ENCODE measurements around the gene FYB2.

The FYB2 gene

DNA sequence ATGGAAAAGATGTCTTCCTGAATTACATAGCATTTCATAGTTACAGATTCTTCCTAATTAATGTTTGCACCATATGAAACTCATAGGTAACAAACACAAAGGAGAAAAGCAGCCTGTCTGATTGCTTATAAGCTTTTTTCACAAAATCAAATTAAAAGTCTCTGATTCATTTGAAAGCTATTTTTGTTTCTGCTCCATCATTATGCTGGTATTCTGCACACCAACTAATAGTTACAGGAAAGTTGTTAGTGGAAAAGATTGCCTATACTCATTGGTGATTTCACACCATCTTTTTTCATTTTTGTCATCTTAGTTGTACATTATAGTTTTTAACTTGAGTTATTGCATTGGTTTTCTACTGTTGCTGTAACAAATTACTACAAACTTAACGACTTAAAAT lies 104.0 kb downstream of the FYB2 start:
- no peak for DNase-seq (ENCODE audit: low read depth in 2 of 2)

- no peak for DNase-seq (ENCODE audit: low read depth in 2 of 2)
These were observed 106.1 kb downstream of the FYB2 start for GRCh38 chr1:56713112-56713511.

GRCh38 chr1:56712150-56712549 lies 107.1 kb downstream of the FYB2 start:
- DNase-seq (ENCODE audit: low read depth in 2 of 2), result no peak

- no peak for DNase-seq (ENCODE audit: low read depth in 2 of 2)
These were observed 108.6 kb downstream of the FYB2 start for GRCh38 chr1:56710646-56711045.

DNA sequence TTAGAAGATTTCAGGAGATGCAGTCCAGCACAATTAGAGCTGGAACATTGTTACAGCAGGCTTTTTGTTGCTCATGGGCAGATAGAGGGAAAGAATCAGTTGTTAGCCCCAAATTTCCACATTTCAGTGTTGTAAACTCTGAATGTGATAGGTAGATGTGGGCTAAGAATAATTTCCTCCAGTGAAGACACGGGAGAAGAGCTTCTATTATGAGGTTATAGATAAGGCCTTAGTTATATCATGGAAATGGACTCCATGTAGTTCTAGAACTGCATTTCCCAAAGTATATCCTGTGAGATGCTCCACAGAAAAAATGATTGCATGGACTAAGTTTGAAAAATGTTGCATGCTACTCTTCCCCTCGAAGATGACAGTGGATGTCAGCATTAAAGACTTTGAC lies 109.2 kb downstream of the FYB2 start:
- DNase-seq (ENCODE audit: low read depth in 2 of 2), result no peak

DNA sequence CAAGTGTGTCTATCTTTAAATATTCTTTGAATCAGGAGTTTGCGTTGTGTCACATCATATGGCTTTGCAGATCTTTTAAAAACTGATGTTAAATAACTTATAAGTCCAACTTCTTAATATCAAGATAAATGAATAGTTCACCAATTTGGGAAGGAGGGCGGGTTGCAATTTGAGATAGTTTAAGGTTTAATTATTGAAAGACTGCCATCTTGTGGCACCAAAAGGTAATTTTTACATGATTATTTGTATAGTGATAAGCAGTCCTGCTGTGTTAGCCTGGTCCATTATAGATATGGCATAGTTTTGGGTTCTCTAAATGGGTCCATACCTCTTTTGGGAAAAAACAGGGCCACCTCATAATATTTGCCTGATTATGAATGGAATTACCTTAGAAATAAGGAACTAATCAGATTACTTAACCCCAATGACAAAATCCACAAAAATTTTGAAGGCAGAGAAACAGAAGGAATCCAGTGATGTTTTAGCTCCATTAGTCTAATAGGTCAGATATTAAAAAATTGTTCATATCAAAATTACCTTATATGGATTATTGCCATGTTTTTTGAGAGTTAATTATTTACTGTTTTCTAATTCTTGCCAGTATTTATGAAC lies 109.8 kb downstream of the FYB2 start:
- no peak for DNase-seq (ENCODE audit: low read depth in 2 of 2)

DNA sequence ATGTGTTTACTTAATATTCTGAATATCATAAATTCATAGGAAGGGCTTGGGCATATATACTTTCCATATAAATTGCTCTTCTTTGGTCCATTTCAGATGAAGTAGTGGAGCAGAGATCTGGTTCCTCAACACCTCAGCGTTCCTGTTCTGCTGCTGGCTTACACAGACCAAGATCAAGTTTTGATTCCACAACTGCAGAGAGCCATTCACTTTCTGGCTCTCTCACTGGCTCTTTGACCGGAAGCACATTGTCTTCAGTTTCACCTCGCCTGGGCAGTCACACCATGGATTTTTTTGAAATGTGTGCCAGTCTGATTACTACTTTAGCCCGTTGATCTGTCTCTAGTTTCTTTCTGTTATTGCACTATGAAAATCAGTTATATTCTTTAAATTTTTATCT lies 111.8 kb downstream of the FYB2 start:
- DNase-seq (ENCODE audit: low read depth in 2 of 2), result no peak

DNA sequence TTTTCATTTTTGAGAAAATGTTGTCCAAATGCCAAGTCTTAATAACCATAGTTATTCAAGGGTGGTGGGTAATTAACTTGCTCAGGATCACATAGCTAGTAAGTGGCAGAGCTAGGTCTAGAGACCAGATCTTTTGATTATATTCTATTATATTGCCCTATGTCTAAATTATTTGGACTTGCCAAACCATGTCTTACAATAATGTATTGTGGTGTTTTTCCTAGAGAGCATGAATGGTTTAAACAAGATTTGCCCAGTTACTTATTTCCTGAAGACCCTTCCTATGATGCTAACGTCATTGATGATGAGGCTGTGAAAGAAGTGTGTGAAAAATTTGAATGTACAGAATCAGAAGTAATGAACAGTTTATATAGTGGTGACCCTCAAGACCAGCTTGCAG lies 115.5 kb downstream of the FYB2 start:
- no peak for DNase-seq (ENCODE audit: low read depth in 2 of 2)

DNA sequence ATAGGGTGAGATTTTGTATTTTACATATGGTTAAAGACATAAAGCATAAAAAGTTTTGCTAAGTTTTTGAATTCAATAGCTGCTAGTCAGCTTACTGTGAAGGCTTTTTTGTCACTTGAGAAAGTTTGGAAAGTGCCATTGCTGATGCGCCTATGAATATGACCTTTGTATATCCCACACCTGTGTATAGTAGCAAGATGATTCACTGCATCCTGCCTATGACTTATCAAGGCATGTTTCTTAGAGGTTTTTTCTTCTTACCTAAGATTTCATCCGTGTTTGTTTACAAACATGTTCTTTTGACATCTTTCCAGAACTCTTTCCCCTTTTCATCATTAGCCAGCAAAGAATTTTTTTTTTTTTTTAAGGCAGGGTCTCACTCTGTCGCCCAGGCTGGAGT lies 122.5 kb downstream of the FYB2 start:
- no peak for DNase-seq (ENCODE audit: low read depth in 2 of 2)

DNA sequence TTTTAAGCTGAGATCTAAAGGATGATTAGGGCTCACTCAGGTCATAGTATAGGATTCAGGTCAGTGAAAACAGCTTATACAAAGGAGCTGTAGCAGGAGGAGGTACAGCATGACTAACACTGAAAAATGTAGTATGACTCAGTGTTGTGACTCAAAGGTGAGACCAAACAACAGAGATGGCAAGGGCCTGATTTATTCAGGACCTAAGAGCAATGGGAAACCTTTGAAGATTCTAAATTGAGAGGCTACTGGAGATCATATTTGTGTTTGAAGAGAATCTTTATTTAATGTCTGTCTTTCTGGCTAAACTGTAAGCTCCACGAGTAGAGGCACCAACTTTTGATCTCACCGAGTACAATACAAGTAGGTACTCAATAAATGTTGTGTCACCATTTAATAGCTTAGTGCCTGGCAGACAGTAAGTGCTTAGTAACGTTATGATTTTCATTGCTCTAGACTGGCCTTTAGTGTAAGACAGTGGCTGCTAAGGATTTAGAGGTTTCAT lies 130.6 kb downstream of the FYB2 start:
- no peak for DNase-seq (ENCODE audit: low read depth in 2 of 2)

- no peak for DNase-seq (ENCODE audit: low read depth in 2 of 2)
These were observed 133.0 kb downstream of the FYB2 start for GRCh38 chr1:56686169-56686568.

DNA sequence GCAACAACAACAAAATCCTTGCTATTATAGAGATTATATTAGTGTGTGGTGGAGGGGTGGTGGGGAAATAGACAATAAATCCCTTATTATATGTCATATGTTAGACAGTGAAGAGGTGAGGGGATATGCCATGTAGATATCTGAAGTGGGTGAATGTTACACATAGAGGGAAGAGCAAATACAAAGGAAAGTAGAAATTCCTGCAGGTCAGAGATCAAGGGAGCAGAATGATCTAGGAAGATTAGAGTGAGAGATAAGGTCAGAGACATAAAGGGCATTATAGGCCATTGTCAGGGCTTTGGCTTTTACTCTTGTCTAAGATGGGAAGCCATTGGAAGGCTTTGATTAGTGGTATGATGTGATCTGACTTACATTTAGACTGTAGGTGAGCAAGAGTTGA lies 135.6 kb downstream of the FYB2 start:
- no peak for DNase-seq (ENCODE audit: low read depth in 2 of 2)

- DNase-seq (ENCODE audit: low read depth in 2 of 2), result no peak
These were observed 142.6 kb downstream of the FYB2 start for GRCh38 chr1:56676571-56677035.

DNA sequence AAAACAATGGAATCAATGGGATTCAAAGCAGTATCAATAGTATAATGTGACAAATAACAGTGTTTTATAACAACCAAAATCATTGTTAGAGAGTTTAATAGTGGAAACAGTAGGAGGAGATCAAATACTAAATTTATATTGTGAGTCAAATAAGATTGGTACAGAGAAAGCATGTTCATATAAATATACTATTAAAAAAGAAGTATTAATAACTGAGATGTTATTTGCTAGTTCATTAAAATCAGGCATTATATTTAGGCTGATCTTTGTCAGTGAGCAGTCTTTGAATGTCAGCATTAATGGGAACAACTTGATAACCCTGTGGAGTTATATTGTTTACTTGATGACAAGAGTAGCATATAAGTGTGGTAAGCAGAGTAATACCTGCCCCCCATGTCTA lies 143.4 kb downstream of the FYB2 start:
- no peak for DNase-seq (ENCODE audit: low read depth in 2 of 2)

GRCh38 chr1:56672579-56672978 lies 146.6 kb downstream of the FYB2 start:
- no peak for DNase-seq (ENCODE audit: low read depth in 2 of 2)

DNA sequence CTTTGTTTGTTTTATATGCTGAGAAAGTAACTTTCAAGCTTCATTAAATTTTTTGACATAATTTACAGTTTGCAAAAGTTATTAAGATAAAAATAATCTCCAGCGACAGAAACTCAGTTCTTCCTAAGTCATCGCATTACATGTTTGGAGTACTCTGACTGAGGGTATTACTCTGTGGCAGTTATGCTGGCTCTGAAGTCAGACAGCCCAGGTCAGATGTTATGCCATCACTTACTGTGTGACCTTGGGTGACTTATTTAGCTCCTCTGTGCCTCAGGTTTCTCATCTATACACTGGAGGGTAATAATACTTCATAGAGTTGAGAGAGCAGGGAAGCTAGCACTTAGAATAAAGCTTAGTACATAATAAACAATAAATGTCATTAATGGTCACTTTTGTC lies 147.7 kb downstream of the FYB2 start:
- DNase-seq (ENCODE audit: low read depth in 2 of 2), result no peak

DNA sequence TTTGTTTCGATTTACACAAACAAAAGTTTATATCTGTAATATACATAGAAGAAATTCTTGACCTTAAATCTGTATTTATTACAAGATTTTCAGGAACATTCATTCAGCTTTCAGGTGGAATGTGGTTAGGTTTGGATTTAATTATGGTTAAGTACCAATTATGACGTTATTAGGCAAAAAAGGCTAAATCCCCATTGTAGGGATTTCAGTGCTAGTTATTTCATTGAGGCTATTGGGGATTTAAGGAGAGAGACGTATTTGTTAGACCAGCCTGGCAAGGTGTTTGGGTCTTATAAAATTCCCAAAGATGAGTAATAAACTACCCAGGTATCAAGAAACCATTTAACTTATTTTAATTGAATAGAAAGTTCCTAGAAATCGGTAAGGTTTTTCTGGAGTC lies 148.1 kb downstream of the FYB2 start:
- no peak for DNase-seq (ENCODE audit: low read depth in 2 of 2)

- no peak for DNase-seq (ENCODE audit: low read depth in 2 of 2)
These were observed 148.9 kb downstream of the FYB2 start for GRCh38 chr1:56670350-56670749.

All from activated CD8-positive, alpha-beta memory T cell treated with anti-CD3 and anti-CD28 coated beads for 4 hours (primary cell).